Kidney (tissue), 14 donors: ENCODE measurements around the gene GDF10. TPM values are rescaled to one million over a fixed set of nuclear protein-coding genes. Genes with fewer than 3 reads are reported as not detected.

Experiments
- DNase-seq, 5 donors: peaks; one replicate each; pipeline ENCODE4 v3.0.0-alpha.2; 2013 to 2020
- FAIRE-seq: peaks from 2 replicates; lab custom pipeline; 2012; peaks lifted over from hg19 to GRCh38; lab: Jason Lieb, UNC
- H3K27ac ChIP-seq, 2 donors: one replicate each; pipeline ENCODE4 v1.7.0; 2013; ENCODE audit warnings: low read depth in 2 of 2, low read length in 2 of 2, inconsistent platforms in 1 of 2
- H3K27me3 ChIP-seq: one replicate; pipeline ENCODE4 v1.7.1; 2013; ENCODE audit warnings: low read length, inconsistent platforms; ENCODE audit not compliant: control insufficient read depth, insufficient read depth
- H3K36me3 ChIP-seq, 3 donors: one replicate each; pipeline versions ENCODE4 v1.7.0 to v1.7.1; 2013; ENCODE audit warnings: low read length in 3 of 3, control low read depth in 1 of 3, inconsistent platforms in 1 of 3; ENCODE audit not compliant: insufficient read depth in 3 of 3, control insufficient read depth in 2 of 3
- H3K4me1 ChIP-seq, 3 donors: one replicate each; pipeline versions ENCODE4 v1.7.0 to v1.7.1; 2013; ENCODE audit warnings: low read length in 3 of 3, inconsistent platforms in 1 of 3, low read depth in 1 of 3; ENCODE audit not compliant: control insufficient read depth in 2 of 3, insufficient read depth in 2 of 3
- H3K4me3 ChIP-seq, 3 donors: one replicate each; pipeline versions ENCODE4 v1.7.0 to v1.8.1; 2013; ENCODE audit warnings: low read length in 3 of 3, control low read depth in 1 of 3, inconsistent platforms in 1 of 3
- H3K9ac ChIP-seq, 3 donors: one replicate each; pipeline versions ENCODE4 v1.7.0 to v1.7.1; 2013; ENCODE audit warnings: low read length in 3 of 3, control low read depth in 1 of 3, inconsistent platforms in 1 of 3
- H3K9me3 ChIP-seq, 3 donors: one replicate each; pipeline versions ENCODE4 v1.7.0 to v1.7.1; 2013; ENCODE audit warnings: low read length in 3 of 3, control low read depth in 1 of 3, inconsistent platforms in 1 of 3; ENCODE audit not compliant: control insufficient read depth in 2 of 3, insufficient read depth in 1 of 3
- CTCF ChIP-seq: IDR thresholded peaks from 3 replicates; pipeline ENCODE4 v1.5.1; 2012; ENCODE audit warnings: mild to moderate bottlenecking, moderate library complexity, borderline replicate concordance; ENCODE audit not compliant: insufficient read depth; ENCODE audit errors: extremely low read depth
- intact Hi-C: fragments of 100-400 bp; cut with DNase I; formaldehyde crosslinking; loops from one replicate; pipeline ENCODE4 v1.11.1; 2022
- polyA plus RNA-seq: library from polyadenylated mRNA; stranded (reverse); fragments of 350-450 nt; fragmentation: Illumina TruSeq; extraction: RNeasy Lipid Tissue Mini Kit (QIAGEN cat#74804); gene quantifications from one replicate; pipeline ENCODE4 v1.2.3, GENCODE V29; 2014; ENCODE audit warnings: low read depth, low replicate concordance; ENCODE audit not compliant: insufficient read depth
- total RNA-seq: library from RNA; stranded (reverse); fragmentation: NEBNext Ultra II Directional; extraction: Animal tissue kit (Norgen Biotek cat#: 25700); gene quantifications from one replicate; pipeline ENCODE4 v1.2.1, GENCODE V29; 2021
- donor health status: control.
- donor health status: control.
- donor health status: control.
- donor health status: control.
- donor health status: control.
- donor health status: DM: yes; HTN: yes; CAD: no.
- donor health status: Normal renal cell carcinoma (clear cell type).

The GDF10 gene
- total and polyA plus RNA-seq, 2 donors from 2014 or later = 1.1 TPM; not detected in 1

- Histone ChIP-seq H3K36me3 (no peaks in the 10 kb centered on the region), H3K9ac (no peak overlapping the region), H3K9me3 (no peaks in the 10 kb centered on the region), H3K27me3 (no peaks in the 10 kb centered on the region), H3K27ac (no peak overlapping the region), H3K4me1 (no peaks in the 10 kb centered on the region), H3K4me3 (no peak overlapping the region)
- FAIRE-seq (no peak), DNase-seq (no peak)
- intact Hi-C loops = no loop called here
- no peak for TF ChIP-seq CTCF
Observed at GRCh38 chr10:47283101-47283630, 16.8 kb upstream of the GDF10 start.

GRCh38 chr10:47283848-47284247 is 16.1 kb upstream of the GDF10 start:
- no peak for TF ChIP-seq CTCF
- intact Hi-C loops = no loop called here
- H3K4me1 ChIP-seq = no peaks in the 10 kb centered on the region
- no peaks in the 10 kb centered on the region for H3K36me3 ChIP-seq
- no peak for FAIRE-seq
- H3K27ac ChIP-seq = no peak overlapping the region
- no peak overlapping the region for H3K4me3 ChIP-seq
- no peaks in the 10 kb centered on the region for H3K9me3 ChIP-seq
- no peak overlapping the region for H3K9ac ChIP-seq
- no peaks in the 10 kb centered on the region for H3K27me3 ChIP-seq
- no peak for DNase-seq

GRCh38 chr10:47285381-47286115 is 14.4 kb upstream of the GDF10 start:
- H3K36me3 ChIP-seq = no peaks in the 10 kb centered on the region
- intact Hi-C loops = no loop called here
- no peak overlapping the region for H3K9ac ChIP-seq
- no peak for TF ChIP-seq CTCF
- no peaks in the 10 kb centered on the region for H3K9me3 ChIP-seq
- DNase-seq = no peak
- H3K4me1 ChIP-seq = no peaks in the 10 kb centered on the region
- no peak overlapping the region for H3K27ac ChIP-seq
- FAIRE-seq = no peak
- H3K27me3 ChIP-seq = no peaks in the 10 kb centered on the region
- H3K4me3 ChIP-seq = no peak overlapping the region
